ENCODE data around the gene ZNF217.

DNA sequence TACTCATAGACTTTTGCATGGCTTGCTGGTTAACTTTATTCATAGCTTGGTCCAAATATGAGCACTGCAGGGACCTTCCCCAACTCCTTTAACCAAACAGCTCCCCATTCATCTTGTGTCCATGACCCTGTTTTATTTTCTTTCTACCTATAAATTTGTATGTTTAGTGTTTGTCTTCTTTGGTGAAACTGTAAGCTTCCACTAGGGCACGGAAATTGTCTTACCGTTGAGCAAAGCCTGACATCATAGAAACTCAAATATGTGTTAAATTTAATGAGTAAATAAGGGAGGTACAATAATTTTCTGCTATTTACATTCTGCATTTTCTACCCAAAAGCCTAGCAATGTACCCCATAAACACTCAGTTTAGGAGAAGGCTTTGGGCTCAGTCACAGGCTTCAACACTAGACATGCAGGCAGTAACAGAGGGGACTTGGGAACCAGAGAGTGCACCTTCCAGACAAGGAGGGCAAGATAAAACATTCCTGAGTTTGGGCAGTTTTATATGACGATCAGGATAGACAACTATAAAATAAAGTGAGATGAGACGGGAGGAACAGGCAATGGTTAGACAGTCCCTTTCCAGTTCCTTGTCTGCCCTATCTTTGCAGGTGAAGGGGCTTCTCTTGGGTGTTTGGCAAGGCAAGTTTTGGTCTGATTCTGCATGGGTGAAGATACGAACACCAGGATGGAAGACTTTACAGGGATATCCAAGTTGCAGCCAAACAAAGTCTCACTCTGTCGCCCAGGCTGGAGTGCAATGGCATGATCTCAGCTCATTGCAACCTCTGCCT, 46.2 kb upstream of the ZNF217 start:
- TF ChIP-seq, protein P1, sequence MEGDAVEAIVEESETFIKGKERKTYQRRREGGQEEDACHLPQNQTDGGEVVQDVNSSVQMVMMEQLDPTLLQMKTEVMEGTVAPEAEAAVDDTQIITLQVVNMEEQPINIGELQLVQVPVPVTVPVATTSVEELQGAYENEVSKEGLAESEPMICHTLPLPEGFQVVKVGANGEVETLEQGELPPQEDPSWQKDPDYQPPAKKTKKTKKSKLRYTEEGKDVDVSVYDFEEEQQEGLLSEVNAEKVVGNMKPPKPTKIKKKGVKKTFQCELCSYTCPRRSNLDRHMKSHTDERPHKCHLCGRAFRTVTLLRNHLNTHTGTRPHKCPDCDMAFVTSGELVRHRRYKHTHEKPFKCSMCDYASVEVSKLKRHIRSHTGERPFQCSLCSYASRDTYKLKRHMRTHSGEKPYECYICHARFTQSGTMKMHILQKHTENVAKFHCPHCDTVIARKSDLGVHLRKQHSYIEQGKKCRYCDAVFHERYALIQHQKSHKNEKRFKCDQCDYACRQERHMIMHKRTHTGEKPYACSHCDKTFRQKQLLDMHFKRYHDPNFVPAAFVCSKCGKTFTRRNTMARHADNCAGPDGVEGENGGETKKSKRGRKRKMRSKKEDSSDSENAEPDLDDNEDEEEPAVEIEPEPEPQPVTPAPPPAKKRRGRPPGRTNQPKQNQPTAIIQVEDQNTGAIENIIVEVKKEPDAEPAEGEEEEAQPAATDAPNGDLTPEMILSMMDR (IDR thresholded peaks at IDR 0.05): no peak
- TF ChIP-seq EP300 (IDR thresholded peaks at IDR 0.05) (no peak), POLR2A (IDR thresholded peaks at IDR 0.05) (no peak), POLR2AphosphoS5 (IDR thresholded peaks at IDR 0.05) (no peak)

Measured in upper lobe of left lung (tissue), 4 donors.